Ecto neural progenitor cell (in vitro differentiated cells): ENCODE data around the gene NR1H3.

ENCODE experiments used
- DNase-seq: peaks from one replicate; pipeline ENCODE4 v3.0.0-alpha.2; 2018; ENCODE audit warnings: low spot score

Gene NR1H3

DNA sequence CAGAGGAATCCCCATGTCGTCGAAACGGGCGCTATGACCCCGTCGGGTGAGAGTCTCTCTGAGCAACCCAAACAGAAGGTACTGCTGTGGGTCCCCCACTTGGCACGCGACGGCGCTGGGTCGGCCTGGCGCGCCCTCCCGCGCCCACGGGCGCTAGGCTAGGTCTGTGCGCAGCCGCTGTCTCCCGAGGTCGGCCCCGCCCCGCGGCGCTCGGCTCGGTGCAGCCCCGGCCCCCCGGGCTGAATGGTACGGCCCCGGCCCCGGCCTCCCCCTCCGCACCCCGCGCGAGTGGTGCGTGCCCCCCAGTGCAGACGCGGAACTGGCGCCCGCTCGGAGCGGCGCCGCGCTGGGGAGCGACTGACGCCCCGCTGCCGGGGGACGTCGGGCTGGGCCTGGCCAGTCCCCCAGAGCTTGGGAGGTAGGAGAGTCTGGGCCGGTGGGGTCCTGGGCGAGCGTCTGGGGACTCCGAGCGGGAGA lies 12.1 kb downstream of the NR1H3 start, which contains the start of gene MADD:
Gene MADD (plus strand): TSS at position 305 of the 477 bp plus-strand sequence.
- peak; percentile 87 for DNase-seq

- DNase-seq: no peak
Observed at GRCh38 chr11:47270331-47271271, 12.8 kb downstream of the NR1H3 start.

- no peak for DNase-seq
Observed at GRCh38 chr11:47271328-47271727, 13.5 kb downstream of the NR1H3 start.

- no peak for DNase-seq
Observed at GRCh38 chr11:47271961-47272661, 14.3 kb downstream of the NR1H3 start.

DNA sequence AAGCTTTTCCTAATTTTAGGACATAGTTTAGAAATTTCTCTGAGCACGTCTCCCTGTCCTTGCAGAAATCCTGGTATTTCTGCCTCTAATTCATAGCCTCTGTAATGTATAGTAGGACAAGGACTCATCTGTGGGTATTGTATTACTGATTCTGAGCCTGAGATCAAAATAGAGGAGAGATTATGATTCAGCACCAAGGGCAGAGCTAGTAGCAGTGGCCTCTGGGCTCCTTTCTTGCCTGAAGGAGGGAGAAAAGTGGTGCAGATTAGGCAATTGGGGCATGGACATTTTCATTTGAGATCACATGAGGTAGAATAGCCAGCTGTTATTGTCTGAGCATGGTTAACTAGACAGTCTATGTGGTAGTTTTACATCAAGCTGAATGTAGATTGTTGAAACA lies 14.9 kb downstream of the NR1H3 start:
- DNase-seq: no peak

- no peak for DNase-seq
Observed at GRCh38 chr11:47274495-47275235, 16.9 kb downstream of the NR1H3 start.

DNA sequence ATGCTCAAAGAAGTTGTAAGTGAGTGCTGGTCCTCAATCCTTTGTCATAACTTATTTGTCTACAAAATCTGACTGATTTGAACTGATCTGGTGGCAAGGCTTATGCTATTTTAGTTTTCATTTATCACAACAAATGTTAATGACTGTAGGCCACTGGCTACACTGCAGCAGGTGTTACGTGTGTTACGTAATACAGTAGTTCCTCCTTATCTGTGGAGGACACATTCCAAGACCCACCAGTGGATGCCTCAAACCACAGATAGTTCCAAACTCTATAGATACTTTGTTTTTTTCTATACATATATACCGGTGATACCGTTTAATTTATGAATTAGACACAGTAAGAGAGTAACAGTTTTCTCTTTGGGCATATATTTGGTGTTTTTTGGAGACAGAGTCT lies 19.1 kb downstream of the NR1H3 start:
- no peak for DNase-seq

- DNase-seq: no peak
Observed at GRCh38 chr11:47278058-47278457, 20.3 kb downstream of the NR1H3 start.

GRCh38 chr11:47278769-47279168 lies 21.0 kb downstream of the NR1H3 start:
- DNase-seq: no peak

- DNase-seq: no peak
Observed at GRCh38 chr11:47280099-47280498, 22.3 kb downstream of the NR1H3 start.

DNA sequence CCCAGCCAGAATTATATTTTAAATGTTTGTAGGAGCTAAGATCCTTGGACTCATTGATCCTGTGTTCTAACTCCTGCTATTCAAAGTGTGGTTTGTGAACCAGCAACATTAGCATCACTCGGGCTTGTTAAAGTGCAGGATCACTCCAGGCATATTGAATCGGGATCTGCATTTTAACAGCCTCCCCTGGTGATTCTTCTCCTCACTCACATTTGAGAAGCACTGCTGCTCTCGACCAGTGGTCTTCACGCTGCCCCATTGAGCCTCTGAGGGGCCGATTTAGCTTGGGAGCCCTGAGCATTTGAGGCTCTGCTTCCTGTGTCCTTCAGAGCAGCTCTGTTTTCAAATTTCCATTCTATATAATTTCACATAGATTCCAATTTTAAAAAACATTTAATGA lies 23.1 kb downstream of the NR1H3 start:
- no peak for DNase-seq

GRCh38 chr11:47282462-47282861 lies 24.7 kb downstream of the NR1H3 start:
- DNase-seq: no peak

DNA sequence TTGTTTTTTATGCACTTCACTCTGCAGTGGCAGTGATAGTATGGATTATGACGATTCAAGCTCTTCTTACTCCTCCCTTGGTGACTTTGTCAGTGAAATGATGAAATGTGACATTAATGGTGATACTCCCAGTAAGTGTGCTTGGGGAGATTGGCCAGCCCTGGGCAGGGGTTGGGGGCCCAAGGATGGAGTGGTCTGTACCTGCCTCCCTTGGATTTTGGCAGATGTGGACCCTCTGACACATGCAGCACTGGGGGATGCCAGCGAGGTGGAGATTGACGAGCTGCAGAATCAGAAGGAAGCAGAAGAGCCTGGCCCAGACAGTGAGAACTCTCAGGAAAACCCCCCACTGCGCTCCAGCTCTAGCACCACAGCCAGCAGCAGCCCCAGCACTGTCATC lies 26.4 kb downstream of the NR1H3 start:
- no peak for DNase-seq

- no peak for DNase-seq
Observed at GRCh38 chr11:47285969-47286770, 28.4 kb downstream of the NR1H3 start.

DNA sequence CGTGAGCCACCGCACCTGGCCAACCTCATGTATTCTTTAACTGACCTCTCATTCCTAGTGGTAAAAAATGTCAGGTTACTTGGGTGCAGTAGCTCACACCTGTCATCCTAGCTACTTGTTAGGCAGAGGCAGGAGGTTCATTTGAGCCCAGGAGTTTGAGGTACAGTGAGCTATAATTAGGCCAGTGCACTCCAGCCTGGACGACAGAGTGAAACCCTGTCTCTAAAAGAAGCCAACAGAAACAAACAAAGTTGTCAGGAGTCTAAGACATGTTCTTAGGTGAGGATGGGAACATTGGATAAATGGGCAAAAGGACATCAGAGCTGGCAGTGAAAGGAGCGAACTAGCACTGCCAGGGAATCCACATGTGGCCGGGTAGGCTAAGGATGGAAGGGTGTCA lies 30.3 kb downstream of the NR1H3 start:
- no peak for DNase-seq

GRCh38 chr11:47289856-47290255 lies 32.1 kb downstream of the NR1H3 start:
- DNase-seq: no peak

- no peak for DNase-seq
Observed at GRCh38 chr11:47295385-47295784, 37.6 kb downstream of the NR1H3 start.

GRCh38 chr11:47296045-47296444 lies 38.2 kb downstream of the NR1H3 start:
- no peak for DNase-seq

- DNase-seq: no peak
Observed at GRCh38 chr11:47299078-47299477, 41.3 kb downstream of the NR1H3 start.

DNA sequence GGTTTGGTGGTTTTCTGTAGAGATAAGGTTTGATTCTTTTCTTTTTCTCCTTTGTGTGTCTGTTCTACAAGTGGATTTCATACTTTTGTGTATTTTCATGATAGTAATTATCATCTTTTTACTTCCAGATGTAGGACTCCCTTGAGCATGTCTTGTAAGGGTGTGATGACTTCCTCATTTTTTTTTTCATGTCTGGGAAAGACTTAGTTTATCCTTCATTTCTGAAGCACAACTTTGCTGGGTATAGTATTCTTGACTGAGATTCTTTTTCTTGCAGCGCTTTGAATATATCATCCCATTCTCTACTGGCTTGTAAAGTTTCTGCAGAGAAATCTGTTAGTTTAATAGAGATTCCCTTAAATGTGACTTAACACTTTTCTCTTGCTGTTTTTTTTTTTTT lies 45.1 kb downstream of the NR1H3 start:
- DNase-seq: no peak

DNA sequence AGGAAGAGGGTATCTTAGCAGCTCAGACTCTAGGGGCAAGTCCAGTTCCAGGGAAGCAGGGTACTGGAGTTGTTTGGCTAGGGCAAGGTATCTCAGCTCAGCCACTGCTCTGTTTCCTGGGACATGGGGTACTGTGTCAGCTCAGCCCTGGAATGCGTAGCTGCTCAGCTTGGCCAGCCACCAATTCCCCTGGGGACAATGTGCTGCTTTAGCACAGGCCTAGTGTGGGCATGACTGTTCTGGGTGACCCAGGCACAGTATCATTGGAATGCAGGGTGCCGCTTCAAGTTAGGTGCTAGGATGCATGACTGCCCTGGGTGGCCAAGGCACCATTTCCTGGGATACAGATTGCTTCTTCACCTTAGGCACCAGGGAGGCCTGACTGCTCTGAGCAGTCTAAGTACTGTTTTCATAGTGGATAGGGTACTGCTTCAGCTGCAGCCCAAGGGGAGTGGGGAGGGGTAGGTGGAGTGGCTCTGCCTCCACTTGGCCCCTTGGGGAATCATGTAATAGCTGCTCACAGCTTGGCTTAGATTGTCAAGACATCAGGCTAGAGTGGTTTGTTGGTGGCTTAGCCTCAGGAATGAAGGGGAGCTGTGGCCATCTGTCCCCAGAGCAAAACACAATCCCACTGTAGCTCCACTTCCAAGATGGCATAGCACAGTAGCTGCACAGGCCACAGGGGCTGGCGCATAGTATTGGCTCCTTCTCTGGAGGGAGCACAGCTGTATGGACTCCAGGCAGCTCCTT lies 48.1 kb downstream of the NR1H3 start:
- DNase-seq: no peak
